Right renal cortex interstitium (tissue), 3 donors: ENCODE measurements around the gene LPCAT3. TPM values are rescaled to one million over a fixed set of nuclear protein-coding genes. Genes with fewer than 3 reads are reported as not detected.

ENCODE experiments used
- polyA plus RNA-seq, 3 donors: library from polyadenylated mRNA; unstranded; fragments of 120-200 nt; gene quantifications; one replicate each; pipeline ENCODE4 v1.2.1, GENCODE V29; 2013; ENCODE audit not compliant: insufficient read length in 3 of 3

LPCAT3 gene
- polyA plus RNA-seq, 3 donors: 61.5 to 68.3 (median 65.3) TPM

Other genes starting within 250 kb of the LPCAT3 start
- 1 to 10 TPM in 1 of 3 donors, under 1 TPM in 2; 0.75 to 1.7 (median 0.90) TPM for gene LAG3, start 246.0 kb downstream of the LPCAT3 start, polyA plus RNA-seq
- gene CD4, start 228.9 kb downstream of the LPCAT3 start, polyA plus RNA-seq: 10 to 100 TPM; 28.0 to 32.4 (median 31.7) TPM
- 10 to 100 TPM; 22.1 to 28.7 (median 24.7) TPM for gene GPR162, start 196.7 kb downstream of the LPCAT3 start, polyA plus RNA-seq
- 10 to 100 TPM; 22.8 to 27.5 (median 24.6) TPM for gene P3H3, start 190.1 kb downstream of the LPCAT3 start, polyA plus RNA-seq
- gene GNB3, start 177.6 kb downstream of the LPCAT3 start, polyA plus RNA-seq: 1 to 10 TPM; 3.7 to 4.3 (median 4.3) TPM
- gene CDCA3, start 167.2 kb downstream of the LPCAT3 start, polyA plus RNA-seq: 10 to 100 TPM; 20.5 to 23.3 (median 22.7) TPM
- 10 to 100 TPM; 56.7 to 63.5 (median 61.2) TPM for gene USP5, start 166.3 kb downstream of the LPCAT3 start, polyA plus RNA-seq
- 100 to 1,000 TPM; 611 to 637 (median 629) TPM for gene TPI1, start 150.9 kb downstream of the LPCAT3 start, polyA plus RNA-seq
- gene SPSB2, start 145.2 kb downstream of the LPCAT3 start, polyA plus RNA-seq: 10 to 100 TPM in 2 of 3 donors, 1 to 10 TPM in 1; 7.4 to 13.7 (median 13.2) TPM
- gene LRRC23, start 113.7 kb downstream of the LPCAT3 start, polyA plus RNA-seq: 10 to 100 TPM; 19.1 to 23.5 (median 23.4) TPM
- 10 to 100 TPM; 12.0 to 12.5 (median 12.2) TPM for gene ENO2, start 103.9 kb downstream of the LPCAT3 start, polyA plus RNA-seq
- 10 to 100 TPM; 83.9 to 95.0 (median 90.0) TPM for gene ATN1, start 90.5 kb downstream of the LPCAT3 start, polyA plus RNA-seq
- gene RNU7-1, start 74.7 kb downstream of the LPCAT3 start, polyA plus RNA-seq: 1 to 10 TPM in 2 of 3 donors, not detected in 1; 5.0 to 6.0 TPM
- 100 to 1,000 TPM; 146 to 155 (median 153) TPM for gene C12orf57, start 74.5 kb downstream of the LPCAT3 start, polyA plus RNA-seq
- gene PTPN6, start 67.1 kb downstream of the LPCAT3 start, polyA plus RNA-seq: 10 to 100 TPM; 19.0 to 21.1 (median 19.5) TPM
- 100 to 1,000 TPM; 256 to 268 (median 266) TPM for gene PHB2, start 47.8 kb downstream of the LPCAT3 start, polyA plus RNA-seq
- gene EMG1, start 47.6 kb downstream of the LPCAT3 start, polyA plus RNA-seq: 10 to 100 TPM; 41.6 to 48.2 (median 45.0) TPM
- gene C1S, start 42.2 kb upstream of the LPCAT3 start, polyA plus RNA-seq: 10 to 100 TPM; 49.2 to 60.0 (median 50.5) TPM
- 10 to 100 TPM; 36.0 to 50.6 (median 45.8) TPM for gene C1R, start 74.0 kb upstream of the LPCAT3 start, polyA plus RNA-seq
- gene C1RL, start 90.7 kb upstream of the LPCAT3 start, polyA plus RNA-seq: 10 to 100 TPM; 27.4 to 30.0 (median 29.4) TPM
- gene RBP5, start 110.4 kb upstream of the LPCAT3 start, polyA plus RNA-seq: 10 to 100 TPM; 50.9 to 65.4 (median 52.6) TPM
- gene CLSTN3, start 111.9 kb upstream of the LPCAT3 start, polyA plus RNA-seq: 100 to 1,000 TPM in 1 of 3 donors, 10 to 100 TPM in 2; 90.0 to 105 (median 95.6) TPM
- gene PEX5, start 171.2 kb upstream of the LPCAT3 start, polyA plus RNA-seq: 10 to 100 TPM; 39.0 to 51.5 (median 48.8) TPM